ENCODE results near the gene FAIM. TPM values are rescaled to one million over a fixed set of nuclear protein-coding genes. Genes with fewer than 3 reads are reported as not detected.

Gene FAIM
- polyA plus RNA-seq, 1 of the 3 experiments (the other 2 are of a cell fraction): 3.0 TPM

DNA sequence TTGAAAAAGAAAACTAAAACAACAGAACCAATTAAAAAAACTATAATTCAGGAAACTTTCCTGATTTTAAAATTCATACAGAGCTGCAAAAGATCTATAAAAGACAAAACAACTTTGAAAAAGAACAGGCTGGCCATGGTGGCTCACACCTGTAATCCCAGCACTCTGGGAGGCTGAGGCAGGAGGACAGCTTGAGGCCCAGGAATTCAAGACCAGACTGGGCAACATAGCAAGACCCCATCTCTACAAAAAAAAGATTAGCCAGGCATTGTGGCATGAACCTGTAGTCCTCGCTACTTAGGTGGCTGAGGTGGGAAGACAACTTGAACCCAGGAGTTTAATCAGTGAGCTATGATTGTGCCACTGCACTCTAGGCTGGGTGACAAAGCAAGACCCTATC is 21.2 kb upstream of the FAIM start:
- peaks cover 11% of the 10 kb centered on the region; the same call in 1 of the 2 replicates for H3K79me2 ChIP-seq (ENCODE audit: insufficient read depth)
- ChIA-PET CTCF (interaction anchor here (0.6 to 1.4 kb wide), 2 partner anchors 329 to 1366 kb away, joined by 4 to 8 read pairs; no protein-coding TSS in a partner anchor), POLR2A (no interaction called here)
- WGBS (ENCODE audit: low lambda C conversion rate): 94% methylated on average over 1 of the region's 1 CpG
- no peaks in the 10 kb centered on the region for H3K4me1 ChIP-seq (ENCODE audit: control insufficient read depth in 1 of 2, insufficient read depth in 2 of 2, low read depth in 1 of 2, low read length in 1 of 2)
- no peaks in the 10 kb centered on the region for H3F3A ChIP-seq (replicated peaks; ENCODE audit: insufficient read depth)
- H3K9me3 ChIP-seq: peaks cover 3% of the 10 kb centered on the region; the same call in 1 of the 2 replicates
- H3K27ac ChIP-seq (ENCODE audit: low read depth in 2 of 2, low read length in 1 of 2): no peak overlapping the region
- peaks cover 5 to 11% of the 10 kb centered on the region in 2 experiments for H3K36me3 ChIP-seq (replicated peaks in 1 of 2; ENCODE audit: control insufficient read depth in 1 of 2, insufficient read depth in 2 of 2, low read length in 1 of 2)
- H3K4me2 ChIP-seq: no peak overlapping the region
- H3K27me3 ChIP-seq (ENCODE audit: insufficient read depth): no peaks in the 10 kb centered on the region
- no peak overlapping the region for H3K4me3 ChIP-seq (ENCODE audit: low read depth in 2 of 2, low read length in 1 of 2)
- no peak overlapping the region for H2AFZ ChIP-seq (ENCODE audit: low read depth)
- TF ChIP-seq, protein P1, sequence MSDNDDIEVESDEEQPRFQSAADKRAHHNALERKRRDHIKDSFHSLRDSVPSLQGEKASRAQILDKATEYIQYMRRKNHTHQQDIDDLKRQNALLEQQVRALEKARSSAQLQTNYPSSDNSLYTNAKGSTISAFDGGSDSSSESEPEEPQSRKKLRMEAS (IDR thresholded peaks at IDR 0.05; ENCODE audit: low read depth): no peak
- TF ChIP-seq YY1 (IDR thresholded peaks at IDR 0.05; ENCODE audit: low read depth) (no peak), TAF1 (IDR thresholded peaks at IDR 0.05; ENCODE audit: borderline replicate concordance, low read depth, low read length) (no peak), JUND (IDR thresholded peaks at IDR 0.05) (no peak), TCF12 (IDR thresholded peaks at IDR 0.05) (no peak), EP300 (IDR thresholded peaks at IDR 0.05; ENCODE audit: borderline replicate concordance in 1 of 2, low read depth in 1 of 2, low read length in 1 of 2) (no peak), RCOR1 (IDR thresholded peaks at IDR 0.05; ENCODE audit: low read length) (no peak)
- TF ChIP-seq, protein P2, sequence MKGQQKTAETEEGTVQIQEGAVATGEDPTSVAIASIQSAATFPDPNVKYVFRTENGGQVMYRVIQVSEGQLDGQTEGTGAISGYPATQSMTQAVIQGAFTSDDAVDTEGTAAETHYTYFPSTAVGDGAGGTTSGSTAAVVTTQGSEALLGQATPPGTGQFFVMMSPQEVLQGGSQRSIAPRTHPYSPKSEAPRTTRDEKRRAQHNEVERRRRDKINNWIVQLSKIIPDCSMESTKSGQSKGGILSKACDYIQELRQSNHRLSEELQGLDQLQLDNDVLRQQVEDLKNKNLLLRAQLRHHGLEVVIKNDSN (IDR thresholded peaks at IDR 0.05; ENCODE audit: borderline replicate concordance, low read depth): no peak
- TF ChIP-seq, protein P3, sequence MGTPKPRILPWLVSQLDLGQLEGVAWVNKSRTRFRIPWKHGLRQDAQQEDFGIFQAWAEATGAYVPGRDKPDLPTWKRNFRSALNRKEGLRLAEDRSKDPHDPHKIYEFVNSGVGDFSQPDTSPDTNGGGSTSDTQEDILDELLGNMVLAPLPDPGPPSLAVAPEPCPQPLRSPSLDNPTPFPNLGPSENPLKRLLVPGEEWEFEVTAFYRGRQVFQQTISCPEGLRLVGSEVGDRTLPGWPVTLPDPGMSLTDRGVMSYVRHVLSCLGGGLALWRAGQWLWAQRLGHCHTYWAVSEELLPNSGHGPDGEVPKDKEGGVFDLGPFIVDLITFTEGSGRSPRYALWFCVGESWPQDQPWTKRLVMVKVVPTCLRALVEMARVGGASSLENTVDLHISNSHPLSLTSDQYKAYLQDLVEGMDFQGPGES (IDR thresholded peaks at IDR 0.05; ENCODE audit: low read depth, low read length): no peak
- H3K9me2 ChIP-seq: no peaks in the 10 kb centered on the region
- no peak overlapping the region for H3K9ac ChIP-seq
- no peak for DNase-seq
- no peaks in the 10 kb centered on the region for H4K20me1 ChIP-seq (ENCODE audit: insufficient read depth)

DNA sequence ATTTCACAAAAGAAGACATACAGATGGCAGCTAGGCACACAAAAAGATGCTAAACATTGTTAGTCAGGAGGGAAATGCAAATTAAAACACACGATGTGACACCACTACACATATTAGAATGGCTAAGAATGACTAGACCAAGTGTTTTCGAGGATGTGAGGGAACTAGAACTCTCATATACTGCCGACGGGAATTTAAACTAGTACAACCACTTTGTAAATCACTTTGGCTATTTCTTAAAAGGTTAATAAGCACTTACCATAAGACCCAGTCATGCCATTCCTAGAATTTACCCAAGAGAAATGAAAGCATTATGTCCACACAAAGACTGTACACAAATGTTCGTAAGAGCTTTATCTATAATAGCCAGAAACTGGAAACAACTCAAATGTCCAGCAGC is 20.1 kb upstream of the FAIM start:
- Histone ChIP-seq H3K27me3 (ENCODE audit: insufficient read depth) (no peaks in the 10 kb centered on the region), H3K4me1 (ENCODE audit: control insufficient read depth in 1 of 2, insufficient read depth in 2 of 2, low read depth in 1 of 2, low read length in 1 of 2) (peaks cover 0 to 6% of the 10 kb centered on the region in 2 experiments; a peak in 2 of 4 replicates), H3F3A (replicated peaks; ENCODE audit: insufficient read depth) (no peaks in the 10 kb centered on the region), H3K9me3 (peaks cover 3% of the 10 kb centered on the region; the same call in 1 of the 2 replicates), H3K27ac (ENCODE audit: low read depth in 2 of 2, low read length in 1 of 2) (no peak overlapping the region), H3K36me3 (replicated peaks in 1 of 2; ENCODE audit: control insufficient read depth in 1 of 2, insufficient read depth in 2 of 2, low read length in 1 of 2) (peaks cover 5 to 11% of the 10 kb centered on the region in 2 experiments), H3K4me2 (no peak overlapping the region), H3K79me2 (ENCODE audit: insufficient read depth) (peaks cover 9% of the 10 kb centered on the region; the same call in 1 of the 2 replicates), H2AFZ (ENCODE audit: low read depth) (no peak overlapping the region), H3K4me3 (ENCODE audit: low read depth in 2 of 2, low read length in 1 of 2) (no peak overlapping the region), H3K9ac (no peak overlapping the region), H4K20me1 (ENCODE audit: insufficient read depth) (no peaks in the 10 kb centered on the region), H3K9me2 (no peaks in the 10 kb centered on the region)
- ChIA-PET POLR2A (interaction anchor here (0.7 kb wide), 1 partner anchor 148 kb away, joined by 3 read pairs; no protein-coding TSS in a partner anchor), CTCF (interaction anchor here (1.3 to 7.5 kb wide), 2 partner anchors 330 to 348 kb away, joined by 6 to 272 read pairs; no protein-coding TSS in a partner anchor)
- no peak for DNase-seq
- WGBS (ENCODE audit: low lambda C conversion rate): 92% methylated on average over 5 of the region's 5 CpGs
- TF ChIP-seq NFIC (IDR thresholded peaks at IDR 0.05; ENCODE audit: borderline replicate concordance) (no peak), FOXJ3 (CRISPR knock-in tag; IDR thresholded peaks at IDR 0.05) (no peak), YY1 (IDR thresholded peaks at IDR 0.05; ENCODE audit: low read depth) (no peak), EP300 (IDR thresholded peaks at IDR 0.05; ENCODE audit: borderline replicate concordance in 1 of 2, low read depth in 1 of 2, low read length in 1 of 2) (no peak), ELF1 (IDR thresholded peaks at IDR 0.05) (no peak), JUND (IDR thresholded peaks at IDR 0.05) (no peak), GATA2 (CRISPR knock-in tag; IDR thresholded peaks at IDR 0.05) (no peak), FOSL2 (IDR thresholded peaks at IDR 0.05; ENCODE audit: borderline replicate concordance, low read depth) (no peak), TEAD4 (IDR thresholded peaks at IDR 0.05; ENCODE audit: borderline replicate concordance, insufficient read depth) (no peak), SMC3 (IDR thresholded peaks at IDR 0.05; ENCODE audit: low read depth, low read length) (no peak), RFX5 (IDR thresholded peaks at IDR 0.05; ENCODE audit: low read length) (no peak), TAF1 (IDR thresholded peaks at IDR 0.05; ENCODE audit: borderline replicate concordance, low read depth, low read length) (no peak), RXRA (IDR thresholded peaks at IDR 0.05; ENCODE audit: borderline replicate concordance, low read depth) (no peak)

Data from SK-N-SH (cell line).